SH-SY5Y (cell line): ENCODE measurements around the gene SDK1.

Source experiments
- GATA2 ChIP-seq: IDR thresholded peaks from 2 replicates; pipeline ENCODE4 v1.6.1; 2011; ENCODE audit warnings: mild to moderate bottlenecking, low read depth, low read length
- GATA3 ChIP-seq: IDR thresholded peaks from 2 replicates; pipeline ENCODE4 v1.6.1; 2011; ENCODE audit warnings: low read depth, mild to moderate bottlenecking, low read length, moderate library complexity

GRCh38 chr7:3781607-3782006, 480.6 kb downstream of the SDK1 start:
- TF ChIP-seq GATA2: no peak
- no peak for TF ChIP-seq GATA3
